ENCODE measurements around the gene ORAI3.

GRCh38 chr16:30958175-30959079 is 9.6 kb downstream of the ORAI3 start:
- TF ChIP-seq, protein P1, sequence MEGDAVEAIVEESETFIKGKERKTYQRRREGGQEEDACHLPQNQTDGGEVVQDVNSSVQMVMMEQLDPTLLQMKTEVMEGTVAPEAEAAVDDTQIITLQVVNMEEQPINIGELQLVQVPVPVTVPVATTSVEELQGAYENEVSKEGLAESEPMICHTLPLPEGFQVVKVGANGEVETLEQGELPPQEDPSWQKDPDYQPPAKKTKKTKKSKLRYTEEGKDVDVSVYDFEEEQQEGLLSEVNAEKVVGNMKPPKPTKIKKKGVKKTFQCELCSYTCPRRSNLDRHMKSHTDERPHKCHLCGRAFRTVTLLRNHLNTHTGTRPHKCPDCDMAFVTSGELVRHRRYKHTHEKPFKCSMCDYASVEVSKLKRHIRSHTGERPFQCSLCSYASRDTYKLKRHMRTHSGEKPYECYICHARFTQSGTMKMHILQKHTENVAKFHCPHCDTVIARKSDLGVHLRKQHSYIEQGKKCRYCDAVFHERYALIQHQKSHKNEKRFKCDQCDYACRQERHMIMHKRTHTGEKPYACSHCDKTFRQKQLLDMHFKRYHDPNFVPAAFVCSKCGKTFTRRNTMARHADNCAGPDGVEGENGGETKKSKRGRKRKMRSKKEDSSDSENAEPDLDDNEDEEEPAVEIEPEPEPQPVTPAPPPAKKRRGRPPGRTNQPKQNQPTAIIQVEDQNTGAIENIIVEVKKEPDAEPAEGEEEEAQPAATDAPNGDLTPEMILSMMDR (IDR thresholded peaks at IDR 0.05) = no peak
- no peak for TF ChIP-seq EP300 (IDR thresholded peaks at IDR 0.05; ENCODE audit: borderline replicate concordance in 1 of 2, low read depth in 1 of 2, low read length in 1 of 2)
- TF ChIP-seq, protein P2, sequence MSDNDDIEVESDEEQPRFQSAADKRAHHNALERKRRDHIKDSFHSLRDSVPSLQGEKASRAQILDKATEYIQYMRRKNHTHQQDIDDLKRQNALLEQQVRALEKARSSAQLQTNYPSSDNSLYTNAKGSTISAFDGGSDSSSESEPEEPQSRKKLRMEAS (IDR thresholded peaks at IDR 0.05; ENCODE audit: low read depth) = no peak
- TF ChIP-seq GABPA (IDR thresholded peaks at IDR 0.05; ENCODE audit: low read depth) = no peak
- TF ChIP-seq TAF1 (IDR thresholded peaks at IDR 0.05; ENCODE audit: borderline replicate concordance, low read depth, low read length) = no peak
- TF ChIP-seq REST (IDR thresholded peaks at IDR 0.05; ENCODE audit: low read depth, low read length) = no peak
- TF ChIP-seq, protein P3, sequence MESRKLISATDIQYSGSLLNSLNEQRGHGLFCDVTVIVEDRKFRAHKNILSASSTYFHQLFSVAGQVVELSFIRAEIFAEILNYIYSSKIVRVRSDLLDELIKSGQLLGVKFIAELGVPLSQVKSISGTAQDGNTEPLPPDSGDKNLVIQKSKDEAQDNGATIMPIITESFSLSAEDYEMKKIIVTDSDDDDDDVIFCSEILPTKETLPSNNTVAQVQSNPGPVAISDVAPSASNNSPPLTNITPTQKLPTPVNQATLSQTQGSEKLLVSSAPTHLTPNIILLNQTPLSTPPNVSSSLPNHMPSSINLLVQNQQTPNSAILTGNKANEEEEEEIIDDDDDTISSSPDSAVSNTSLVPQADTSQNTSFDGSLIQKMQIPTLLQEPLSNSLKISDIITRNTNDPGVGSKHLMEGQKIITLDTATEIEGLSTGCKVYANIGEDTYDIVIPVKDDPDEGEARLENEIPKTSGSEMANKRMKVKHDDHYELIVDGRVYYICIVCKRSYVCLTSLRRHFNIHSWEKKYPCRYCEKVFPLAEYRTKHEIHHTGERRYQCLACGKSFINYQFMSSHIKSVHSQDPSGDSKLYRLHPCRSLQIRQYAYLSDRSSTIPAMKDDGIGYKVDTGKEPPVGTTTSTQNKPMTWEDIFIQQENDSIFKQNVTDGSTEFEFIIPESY (IDR thresholded peaks at IDR 0.05; ENCODE audit: borderline replicate concordance, low read depth) = peak; percentile 73; the same call in 1 of the 2 replicates
- TF ChIP-seq RCOR1 (IDR thresholded peaks at IDR 0.05; ENCODE audit: low read length) = no peak
- TF ChIP-seq RAD21 (IDR thresholded peaks at IDR 0.05; ENCODE audit: low read length) = no peak
- no peak for TF ChIP-seq NFIC (IDR thresholded peaks at IDR 0.05; ENCODE audit: borderline replicate concordance)
- TF ChIP-seq POLR2AphosphoS5 (IDR thresholded peaks at IDR 0.05; ENCODE audit: low read depth, low read length) = no peak
- no peak for TF ChIP-seq TCF12 (IDR thresholded peaks at IDR 0.05)
- TF ChIP-seq FOXJ3 (CRISPR knock-in tag; IDR thresholded peaks at IDR 0.05) = no peak
- peak; percentile 95 for TF ChIP-seq CHD2 (IDR thresholded peaks at IDR 0.05; ENCODE audit: low read length, partially characterized antibody)
